ENCODE results near the gene LRMDA.

Gene LRMDA

DNA sequence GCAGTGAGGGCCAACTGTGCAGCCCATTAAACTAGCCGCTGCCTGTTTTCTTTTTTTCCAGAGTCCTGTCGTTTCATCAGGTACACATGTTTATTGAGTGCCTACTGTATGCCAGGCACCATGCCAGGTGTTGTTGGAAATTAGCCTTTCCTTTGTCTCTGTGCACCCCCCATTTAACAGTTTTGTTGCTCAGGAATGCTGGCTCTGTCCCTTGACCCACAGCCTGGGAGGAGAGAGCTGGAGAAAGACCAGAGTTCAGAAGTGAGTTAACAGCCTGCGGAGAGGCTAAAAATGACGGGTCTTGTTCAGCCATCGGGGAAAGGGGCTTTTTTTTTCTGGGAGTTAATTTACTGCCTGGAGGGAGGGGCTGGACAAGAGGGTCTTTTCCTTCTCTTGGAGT is 1.3 kb downstream of the LRMDA start:
- Histone ChIP-seq H4K20me1 (ENCODE audit: insufficient read depth, low read length) (no peaks in the 10 kb centered on the region), H3K9ac (ENCODE audit: low read depth, low read length) (no peak overlapping the region), H2AFZ (ENCODE audit: low read depth, low read length) (no peak overlapping the region), H3K4me3 (ENCODE audit: low read depth in 1 of 2, low read length in 2 of 2) (no peak overlapping the region), H3K4me1 (ENCODE audit: insufficient read depth, low read length) (no peaks in the 10 kb centered on the region), H3K9me3 (ENCODE audit: insufficient read depth, low read length, severe bottlenecking) (no peaks in the 10 kb centered on the region), H3K79me2 (ENCODE audit: insufficient read depth, low read length) (no peaks in the 10 kb centered on the region), H3K27ac (ENCODE audit: low read length) (no peak overlapping the region), H3K4me2 (ENCODE audit: insufficient read depth, low read length) (no peak overlapping the region), H3K27me3 (ENCODE audit: insufficient read depth, low read length, poor library complexity) (no peaks in the 10 kb centered on the region), H3K36me3 (ENCODE audit: insufficient read depth, low read length) (no peaks in the 10 kb centered on the region)
- TF ChIP-seq, protein P1, sequence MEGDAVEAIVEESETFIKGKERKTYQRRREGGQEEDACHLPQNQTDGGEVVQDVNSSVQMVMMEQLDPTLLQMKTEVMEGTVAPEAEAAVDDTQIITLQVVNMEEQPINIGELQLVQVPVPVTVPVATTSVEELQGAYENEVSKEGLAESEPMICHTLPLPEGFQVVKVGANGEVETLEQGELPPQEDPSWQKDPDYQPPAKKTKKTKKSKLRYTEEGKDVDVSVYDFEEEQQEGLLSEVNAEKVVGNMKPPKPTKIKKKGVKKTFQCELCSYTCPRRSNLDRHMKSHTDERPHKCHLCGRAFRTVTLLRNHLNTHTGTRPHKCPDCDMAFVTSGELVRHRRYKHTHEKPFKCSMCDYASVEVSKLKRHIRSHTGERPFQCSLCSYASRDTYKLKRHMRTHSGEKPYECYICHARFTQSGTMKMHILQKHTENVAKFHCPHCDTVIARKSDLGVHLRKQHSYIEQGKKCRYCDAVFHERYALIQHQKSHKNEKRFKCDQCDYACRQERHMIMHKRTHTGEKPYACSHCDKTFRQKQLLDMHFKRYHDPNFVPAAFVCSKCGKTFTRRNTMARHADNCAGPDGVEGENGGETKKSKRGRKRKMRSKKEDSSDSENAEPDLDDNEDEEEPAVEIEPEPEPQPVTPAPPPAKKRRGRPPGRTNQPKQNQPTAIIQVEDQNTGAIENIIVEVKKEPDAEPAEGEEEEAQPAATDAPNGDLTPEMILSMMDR (IDR thresholded peaks at IDR 0.05; ENCODE audit: borderline replicate concordance, extremely low read depth, low read length, poor library complexity, severe bottlenecking): no peak
- no peak for TF ChIP-seq EZH2 (IDR thresholded peaks at IDR 0.05; ENCODE audit: borderline replicate concordance, low read depth, low read length, severe bottlenecking)
- no peak for DNase-seq
- no peak for ATAC-seq (ENCODE audit: insufficient read depth, low read depth)

DNA sequence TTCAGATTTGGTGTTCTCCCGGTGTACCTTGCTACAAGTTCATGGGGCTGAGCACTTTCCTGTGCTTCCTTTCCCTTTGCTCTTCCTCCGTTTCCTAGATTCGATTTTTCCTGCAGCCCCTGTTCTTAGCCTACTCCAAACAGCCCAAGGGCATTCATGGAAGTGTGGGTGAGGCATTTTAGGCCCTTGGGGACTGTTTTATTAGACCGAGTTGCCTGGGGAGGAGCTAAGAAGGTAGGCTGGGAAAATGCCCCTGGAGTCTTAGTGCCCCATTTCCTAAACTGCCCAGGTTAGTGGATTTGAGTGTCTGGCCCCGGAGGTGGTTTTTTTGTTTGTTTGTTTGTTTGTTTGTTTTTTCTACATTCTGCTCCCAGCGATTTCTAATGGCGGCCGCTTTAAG is 1.8 kb downstream of the LRMDA start:
- Histone ChIP-seq H3K9ac (ENCODE audit: low read depth, low read length) (no peak overlapping the region), H4K20me1 (ENCODE audit: insufficient read depth, low read length) (no peaks in the 10 kb centered on the region), H3K27me3 (ENCODE audit: insufficient read depth, low read length, poor library complexity) (no peaks in the 10 kb centered on the region)

DNA sequence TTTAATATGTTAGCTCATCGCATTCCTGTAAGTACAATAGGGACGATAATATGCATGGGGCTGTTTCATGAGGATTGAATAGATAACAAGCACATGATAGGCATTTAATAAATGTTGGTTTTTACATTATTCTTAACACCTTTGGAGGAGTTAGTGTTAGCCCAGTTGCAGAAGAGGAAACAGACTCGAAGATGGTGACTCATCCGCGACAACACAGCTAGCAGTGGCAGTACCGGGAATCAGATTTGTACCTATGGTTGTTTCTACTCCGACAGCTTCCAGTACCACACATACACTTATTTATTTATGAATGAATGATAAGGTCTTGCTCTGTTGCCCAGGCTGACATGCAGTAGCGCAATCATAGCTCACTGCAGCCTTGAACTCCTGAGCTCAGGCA is 2.9 kb downstream of the LRMDA start:
- Histone ChIP-seq H3K27me3 (ENCODE audit: insufficient read depth, low read length, poor library complexity) (no peaks in the 10 kb centered on the region), H3K4me1 (ENCODE audit: insufficient read depth, low read length) (no peaks in the 10 kb centered on the region), H3K36me3 (ENCODE audit: insufficient read depth, low read length) (no peaks in the 10 kb centered on the region), H3K9me3 (ENCODE audit: insufficient read depth, low read length, severe bottlenecking) (no peaks in the 10 kb centered on the region), H3K4me2 (ENCODE audit: insufficient read depth, low read length) (no peak overlapping the region), H3K27ac (ENCODE audit: low read length) (no peak overlapping the region), H4K20me1 (ENCODE audit: insufficient read depth, low read length) (no peaks in the 10 kb centered on the region), H3K9ac (ENCODE audit: low read depth, low read length) (no peak overlapping the region), H3K79me2 (ENCODE audit: insufficient read depth, low read length) (no peaks in the 10 kb centered on the region), H2AFZ (ENCODE audit: low read depth, low read length) (no peak overlapping the region), H3K4me3 (ENCODE audit: low read depth in 1 of 2, low read length in 2 of 2) (no peak overlapping the region)
- no peak for DNase-seq
- TF ChIP-seq, protein P1 (IDR thresholded peaks at IDR 0.05; ENCODE audit: borderline replicate concordance, extremely low read depth, low read length, poor library complexity, severe bottlenecking): no peak
- TF ChIP-seq EZH2 (IDR thresholded peaks at IDR 0.05; ENCODE audit: borderline replicate concordance, low read depth, low read length, severe bottlenecking): no peak
- ATAC-seq (ENCODE audit: insufficient read depth, low read depth): no peak

More for the DNA sequence above, 1.8 kb downstream of the LRMDA start:
- no peak overlapping the region for H3K4me2 ChIP-seq (ENCODE audit: insufficient read depth, low read length)
- no peaks in the 10 kb centered on the region for H3K36me3 ChIP-seq (ENCODE audit: insufficient read depth, low read length)
- no peaks in the 10 kb centered on the region for H3K79me2 ChIP-seq (ENCODE audit: insufficient read depth, low read length)
- H3K9me3 ChIP-seq (ENCODE audit: insufficient read depth, low read length, severe bottlenecking): no peaks in the 10 kb centered on the region
- no peak overlapping the region for H3K27ac ChIP-seq (ENCODE audit: low read length)
- ATAC-seq (ENCODE audit: insufficient read depth, low read depth) (no peak), DNase-seq (no peak)
- no peak overlapping the region for H3K4me3 ChIP-seq (ENCODE audit: low read depth in 1 of 2, low read length in 2 of 2)
- H3K4me1 ChIP-seq (ENCODE audit: insufficient read depth, low read length): no peaks in the 10 kb centered on the region
- no peak for TF ChIP-seq EZH2 (IDR thresholded peaks at IDR 0.05; ENCODE audit: borderline replicate concordance, low read depth, low read length, severe bottlenecking)
- TF ChIP-seq, protein P1 (IDR thresholded peaks at IDR 0.05; ENCODE audit: borderline replicate concordance, extremely low read depth, low read length, poor library complexity, severe bottlenecking): no peak
- H2AFZ ChIP-seq (ENCODE audit: low read depth, low read length): no peak overlapping the region

DNA sequence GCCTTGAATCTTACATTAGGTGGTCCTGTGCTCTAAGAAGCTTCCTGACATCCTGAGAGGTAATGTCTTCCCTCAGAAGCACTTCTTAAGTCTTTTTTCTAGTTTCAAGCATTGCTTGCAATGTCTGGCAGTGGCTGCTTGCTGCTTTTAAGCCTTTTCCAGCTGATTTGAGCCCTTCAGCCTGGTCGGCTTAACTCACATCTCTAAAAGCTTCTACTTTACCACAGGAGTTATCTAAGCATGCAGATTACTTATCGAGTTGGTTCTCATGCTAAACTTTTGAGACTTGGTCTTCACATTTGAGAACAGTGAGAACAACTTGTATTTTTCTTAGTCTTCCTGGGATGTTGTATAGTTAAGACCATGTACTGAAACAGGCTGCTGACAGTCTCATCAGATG is 3.9 kb downstream of the LRMDA start:
- TF ChIP-seq EZH2 (IDR thresholded peaks at IDR 0.05; ENCODE audit: borderline replicate concordance, low read depth, low read length, severe bottlenecking): no peak
- Histone ChIP-seq H3K36me3 (ENCODE audit: insufficient read depth, low read length) (no peaks in the 10 kb centered on the region), H3K79me2 (ENCODE audit: insufficient read depth, low read length) (no peaks in the 10 kb centered on the region), H3K4me3 (ENCODE audit: low read depth in 1 of 2, low read length in 2 of 2) (no peak overlapping the region), H3K27ac (ENCODE audit: low read length) (no peak overlapping the region), H3K9ac (ENCODE audit: low read depth, low read length) (no peak overlapping the region), H4K20me1 (ENCODE audit: insufficient read depth, low read length) (no peaks in the 10 kb centered on the region), H2AFZ (ENCODE audit: low read depth, low read length) (no peak overlapping the region), H3K4me1 (ENCODE audit: insufficient read depth, low read length) (no peaks in the 10 kb centered on the region), H3K4me2 (ENCODE audit: insufficient read depth, low read length) (no peak overlapping the region), H3K9me3 (ENCODE audit: insufficient read depth, low read length, severe bottlenecking) (no peaks in the 10 kb centered on the region), H3K27me3 (ENCODE audit: insufficient read depth, low read length, poor library complexity) (no peaks in the 10 kb centered on the region)
- ATAC-seq (ENCODE audit: insufficient read depth, low read depth) (no peak), DNase-seq (no peak)

All from DND-41 (cell line).